Thymus (tissue), 11 donors: ENCODE results near the gene RNF41. TPM values are rescaled to one million over a fixed set of nuclear protein-coding genes. Genes with fewer than 3 reads are reported as not detected.
A peak's percentile ranks its signal among the peaks of the same experiment; 100 is the strongest.

Experiments used
- DNase-seq, 9 donors: peaks; one replicate each; pipeline ENCODE4 v3.0.0-alpha.2; 2013; ENCODE audit warnings: low spot score in 9 of 9, low read depth in 6 of 9, missing footprints in 1 of 9
- H3K27ac ChIP-seq, 2 donors: one replicate each; pipeline ENCODE4 v1.5.1; 2013; ENCODE audit warnings: control low read depth in 1 of 2, low read depth in 1 of 2, low read length in 1 of 2, mild to moderate bottlenecking in 1 of 2, moderate library complexity in 1 of 2
- H3K27me3 ChIP-seq, 2 donors: one replicate each; pipeline ENCODE4 v1.5.1; 2013; ENCODE audit warnings: low read length in 1 of 2; ENCODE audit not compliant: control insufficient read depth in 2 of 2, insufficient read depth in 1 of 2
- H3K36me3 ChIP-seq, 2 donors: one replicate each; pipeline ENCODE4 v1.5.1; 2013; ENCODE audit warnings: low read length in 1 of 2, mild to moderate bottlenecking in 1 of 2, moderate library complexity in 1 of 2; ENCODE audit not compliant: control insufficient read depth in 2 of 2, insufficient read depth in 2 of 2
- H3K4me1 ChIP-seq, 2 donors: one replicate each; pipeline ENCODE4 v1.5.1; 2013; ENCODE audit warnings: low read length in 2 of 2; ENCODE audit not compliant: control insufficient read depth in 2 of 2, insufficient read depth in 2 of 2
- H3K4me3 ChIP-seq, 2 donors: one replicate each; pipeline ENCODE4 v1.5.1; 2013; ENCODE audit warnings: low read length in 2 of 2, control low read depth in 1 of 2, mild to moderate bottlenecking in 1 of 2
- H3K9me3 ChIP-seq, 2 donors: one replicate each; pipeline ENCODE4 v1.5.1; 2013; ENCODE audit warnings: low read length in 1 of 2, mild to moderate bottlenecking in 1 of 2; ENCODE audit not compliant: control insufficient read depth in 2 of 2, insufficient read depth in 1 of 2
- WGBS: extraction: QIAGEN DNeasy Blood & Tissue Kit; methylation state at CpG from one replicate; pipeline ENCODE4 v1.1.7; 2013; 5-methylcytosine and 5-hydroxymethylcytosine counted together
- polyA plus RNA-seq: library from polyadenylated mRNA; stranded (reverse); fragments of 200-250 nt; gene quantifications from one replicate; pipeline ENCODE4 v1.2.3, GENCODE V29; 2013
- total RNA-seq: library from RNA; stranded (reverse); fragments of 120-200 nt; gene quantifications from one replicate; pipeline ENCODE4 v1.2.4, GENCODE V29; 2013
- donor health status: healthy.

RNF41 gene
- total and polyA plus RNA-seq, 2 donors = 18.3 to 26.8 TPM

DNA sequence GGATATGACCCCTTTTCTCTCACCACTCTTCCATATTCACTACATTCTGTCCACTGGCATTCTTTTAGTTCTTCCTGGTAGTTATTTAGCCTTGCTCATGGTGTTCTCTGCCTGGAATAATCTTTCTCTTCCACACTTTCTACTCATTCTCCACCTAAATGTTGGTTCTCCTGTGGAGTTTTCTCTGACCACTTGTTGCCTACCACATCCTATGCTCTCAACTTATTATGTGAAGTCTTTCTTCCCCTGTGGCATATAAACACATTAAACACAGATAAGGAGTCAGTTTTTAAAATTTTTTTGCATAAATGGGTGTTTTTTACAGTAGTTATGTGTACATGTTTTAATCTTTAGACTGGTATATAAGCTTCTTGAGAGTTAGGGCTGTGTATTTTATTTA, 29.1 kb downstream of the RNF41 start:
- no peak for DNase-seq
- H3K4me3 ChIP-seq = no peak overlapping the region
- no peak overlapping the region for H3K27ac ChIP-seq
- no peaks in the 10 kb centered on the region for H3K9me3 ChIP-seq
- peaks cover 0 to 5% of the 10 kb centered on the region in 2 donors for H3K36me3 ChIP-seq
- peaks cover 13 to 18% of the 10 kb centered on the region in 2 donors for H3K4me1 ChIP-seq
- no peaks in the 10 kb centered on the region for H3K27me3 ChIP-seq

DNA sequence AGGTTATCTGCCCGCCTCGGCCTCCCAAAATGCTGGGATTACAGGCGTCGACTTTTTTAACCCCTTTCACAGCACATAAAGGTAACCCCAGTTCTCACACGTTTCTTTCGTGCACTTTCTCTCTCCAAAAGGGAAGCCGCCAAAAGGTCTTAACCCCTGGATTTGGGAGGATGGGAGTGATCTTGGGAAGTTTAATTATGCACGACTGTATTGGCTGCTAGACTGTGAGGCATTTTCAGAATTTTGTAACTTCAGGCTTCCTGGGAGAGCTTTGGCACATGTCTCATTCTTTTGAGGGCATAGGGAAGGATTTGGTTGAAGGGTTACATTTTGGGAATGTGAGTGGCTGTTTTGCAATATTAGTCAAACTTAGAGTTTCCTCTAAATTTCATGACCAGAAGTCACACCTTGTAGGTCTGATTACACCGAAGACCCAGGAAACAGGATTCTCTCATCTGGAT, 31.0 kb downstream of the RNF41 start:
- peak overlapping the region in 1 of 2 donors; percentile 42 for H3K27ac ChIP-seq
- peaks cover 8 to 21% of the 10 kb centered on the region in 2 donors for H3K36me3 ChIP-seq
- no peaks in the 10 kb centered on the region for H3K9me3 ChIP-seq
- H3K4me1 ChIP-seq = peaks cover 20 to 26% of the 10 kb centered on the region in 2 donors
- 44% methylated on average over 9 of the region's 9 CpGs for whole genome bisulfite sequencing
- H3K4me3 ChIP-seq = peak overlapping the region; percentile 93 to 95
- no peaks in the 10 kb centered on the region for H3K27me3 ChIP-seq
- peak in 1 of 9 donors; percentile 10 for DNase-seq

DNA sequence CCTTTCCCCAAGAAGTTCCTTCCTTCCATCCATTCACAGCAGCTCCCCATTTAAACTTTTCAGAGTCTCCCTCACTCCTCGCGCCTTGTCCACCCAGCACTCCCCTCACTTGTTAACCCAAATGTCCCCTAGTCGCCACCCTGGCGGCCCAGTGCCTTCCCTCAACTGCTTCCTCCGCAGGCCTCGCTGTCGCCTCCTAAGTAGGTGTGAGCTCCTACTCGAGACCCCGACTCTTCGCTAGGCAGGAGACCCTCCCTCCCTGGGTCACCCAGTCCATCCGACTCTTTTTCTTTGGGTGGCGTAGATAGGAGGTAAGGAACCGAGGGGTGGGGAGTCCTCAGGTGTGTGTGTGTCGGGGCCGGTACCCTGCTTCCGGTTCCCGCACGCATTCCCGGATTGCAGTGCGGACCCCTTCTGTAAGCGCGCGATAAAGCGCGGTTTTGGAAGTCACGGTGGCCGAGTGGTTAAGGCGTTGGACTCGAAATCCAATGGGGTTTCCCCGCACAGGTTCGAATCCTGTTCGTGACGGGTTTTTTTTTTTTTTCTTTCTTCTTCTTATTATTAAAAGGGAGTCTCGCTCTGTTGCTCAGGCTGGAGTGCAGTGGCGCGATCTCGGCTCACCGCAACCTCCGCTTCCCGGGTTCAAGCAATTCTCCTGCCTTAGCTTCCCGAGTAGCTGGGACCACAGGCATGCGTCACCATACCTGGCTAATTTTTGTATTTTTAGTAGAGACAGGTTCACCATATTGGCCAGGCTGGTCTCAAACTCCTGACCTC, 31.6 kb downstream of the RNF41 start:
- peaks cover 20 to 26% of the 10 kb centered on the region in 2 donors for H3K4me1 ChIP-seq
- 1% methylated on average over 42 of the region's 42 CpGs for WGBS

DNA sequence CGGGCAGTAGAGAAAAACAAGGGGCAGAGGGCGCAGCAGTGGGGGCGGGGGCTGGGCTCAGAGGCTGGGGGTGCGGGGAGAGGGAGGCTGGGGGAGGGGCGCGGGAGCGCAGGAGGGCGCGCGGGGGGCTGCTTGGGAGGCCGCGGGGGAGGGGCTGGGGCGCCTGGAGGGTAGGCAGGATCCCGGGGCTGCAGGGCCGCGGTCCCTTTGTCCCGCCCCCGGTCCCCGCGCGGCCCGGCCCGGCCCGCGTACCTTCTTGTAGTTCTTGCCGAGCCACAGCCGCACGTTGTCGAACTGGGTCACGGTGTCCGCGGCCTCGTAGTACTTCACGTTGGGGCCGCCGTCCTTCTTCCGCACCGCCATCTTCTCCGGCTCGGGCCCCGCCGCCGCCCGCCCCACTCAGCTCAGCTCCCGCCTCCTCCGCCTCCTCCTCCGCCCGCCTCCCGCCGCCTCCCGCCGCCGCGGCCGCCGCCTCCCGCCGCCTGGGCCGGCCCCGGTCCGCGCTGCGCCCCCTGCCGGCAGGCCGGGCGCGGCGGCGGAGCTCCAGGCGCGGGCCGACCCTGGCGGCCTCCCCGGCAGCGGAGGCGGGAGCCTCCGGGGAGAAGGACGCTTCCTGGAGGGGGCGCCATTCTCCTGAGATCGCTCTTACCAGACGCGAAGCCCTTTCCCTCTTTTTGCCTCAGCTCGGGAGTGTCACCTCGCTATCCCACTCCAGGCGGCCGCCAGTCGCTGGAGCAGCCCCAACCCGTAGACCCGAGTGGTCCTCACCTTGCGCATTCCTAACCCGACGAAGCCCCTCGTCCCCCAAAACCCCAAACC, 32.4 kb downstream of the RNF41 start, which contains the start of gene SMARCC2:
SMARCC2 (minus strand) TSS at position 385 of the 819 bp plus-strand sequence; CDS start at position 363, 22 bp downstream.
- Histone ChIP-seq H3K4me3 (peak within 1 kb of the TSS; percentile 93 to 95), H3K4me1 (peaks cover 20 to 26% of the 10 kb centered on the region in 2 donors), H3K27ac (peak within 1 kb of the TSS; percentile 94), H3K27me3 (no peaks in the 10 kb centered on the region), H3K9me3 (no peaks in the 10 kb centered on the region), H3K36me3 (peaks cover 20 to 31% of the 10 kb centered on the region in 2 donors)
- WGBS = under 1% methylated on average over 92 of the region's 93 CpGs
- DNase-seq = peak in 8 of 9 donors; percentile 68 to 90 (median 80)

More for the DNA sequence above, 31.6 kb downstream of the RNF41 start:
- Histone ChIP-seq H3K4me3 (peak overlapping the region; percentile 93 to 95), H3K27me3 (no peaks in the 10 kb centered on the region), H3K27ac (peak overlapping the region; percentile 94), H3K36me3 (peaks cover 12 to 26% of the 10 kb centered on the region in 2 donors), H3K9me3 (no peaks in the 10 kb centered on the region)
- DNase-seq = peak; percentile 61 to 92 (median 73)

DNA sequence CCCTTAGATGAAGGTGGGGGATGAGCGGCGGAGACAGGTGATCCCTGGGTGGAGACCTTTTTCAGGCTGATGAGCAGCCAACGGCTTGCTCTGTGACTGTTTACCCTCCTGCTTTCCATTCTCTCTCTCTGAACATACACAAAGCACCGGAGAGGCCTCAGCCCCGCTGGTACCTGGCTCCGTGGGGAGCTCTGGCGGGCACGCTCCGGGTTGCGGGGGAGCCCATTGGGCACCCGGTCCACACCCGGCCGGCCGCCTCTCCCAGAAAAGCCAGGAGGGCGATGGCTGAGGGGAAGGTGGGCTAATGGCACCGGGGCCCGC, 33.0 kb downstream of the RNF41 start:
- under 1% methylated on average over 17 of the region's 17 CpGs for WGBS
- Histone ChIP-seq H3K36me3 (peaks cover 25 to 35% of the 10 kb centered on the region in 2 donors), H3K27me3 (no peaks in the 10 kb centered on the region), H3K9me3 (no peaks in the 10 kb centered on the region), H3K4me1 (peaks cover 20 to 26% of the 10 kb centered on the region in 2 donors), H3K4me3 (peak overlapping the region; percentile 92 to 95), H3K27ac (peak overlapping the region; percentile 92 to 94)
- DNase-seq = peak in 5 of 9 donors; percentile 13 to 59 (median 38)

DNA sequence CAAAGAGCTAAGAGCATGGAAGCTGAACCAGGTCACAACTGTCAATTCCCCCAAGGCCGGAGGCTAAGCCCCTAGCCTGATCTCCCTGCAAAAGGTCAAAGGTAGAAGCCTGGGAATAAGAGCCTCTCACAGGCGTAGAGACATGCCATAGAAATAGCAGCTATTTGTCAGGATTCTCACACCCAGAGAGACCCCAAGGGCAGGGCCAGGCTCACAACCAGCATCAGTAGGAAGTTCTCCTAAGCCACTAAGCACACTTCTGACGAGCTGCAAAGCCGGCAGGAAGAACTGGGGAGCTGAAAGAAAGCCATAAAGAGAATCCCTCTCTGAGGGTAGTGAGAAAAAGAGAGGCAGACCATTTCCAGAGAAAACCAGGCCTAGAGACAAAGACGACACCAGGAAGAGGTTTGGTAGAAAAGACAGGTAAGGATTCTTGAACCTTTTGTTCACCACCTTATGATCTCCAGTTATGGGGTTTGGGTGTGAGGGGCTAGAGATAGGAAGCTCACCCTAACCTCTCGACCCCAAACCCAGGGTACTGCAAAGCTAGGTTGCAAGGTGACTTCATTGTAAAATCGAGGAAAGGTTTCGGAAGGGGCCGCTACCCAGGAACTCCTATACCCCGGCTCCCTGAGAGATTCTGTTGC, 33.5 kb downstream of the RNF41 start:
- H3K9me3 ChIP-seq = no peaks in the 10 kb centered on the region
- H3K4me3 ChIP-seq = peak overlapping the region; percentile 92 to 95
- peaks cover 28 to 40% of the 10 kb centered on the region in 2 donors for H3K36me3 ChIP-seq
- WGBS = 15% methylated on average over 10 of the region's 10 CpGs
- no peaks in the 10 kb centered on the region for H3K27me3 ChIP-seq
- peaks cover 20 to 26% of the 10 kb centered on the region in 2 donors for H3K4me1 ChIP-seq
- peak overlapping the region; percentile 92 to 94 for H3K27ac ChIP-seq
- DNase-seq = peak in 5 of 9 donors; percentile 12 to 62 (median 28)

DNA sequence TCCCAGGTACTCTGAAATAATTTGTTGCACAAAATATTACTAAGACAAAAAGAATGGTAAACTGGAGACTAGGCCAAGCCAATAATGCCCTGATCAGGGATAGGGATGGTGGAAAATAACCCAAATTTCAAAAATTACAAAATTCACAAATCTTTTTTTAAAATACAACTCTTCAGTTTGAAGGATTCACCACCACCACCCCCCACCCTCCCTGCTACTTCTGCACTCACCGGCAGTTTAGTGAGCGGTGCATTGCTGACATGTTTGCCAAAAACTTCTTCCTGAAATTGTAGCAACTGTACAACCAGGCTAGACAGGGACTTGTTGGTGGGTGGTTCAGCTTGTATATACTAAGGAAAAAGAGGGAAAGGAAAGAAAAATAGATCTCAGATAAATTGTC, 34.8 kb downstream of the RNF41 start:
- Histone ChIP-seq H3K9me3 (no peaks in the 10 kb centered on the region), H3K27me3 (no peaks in the 10 kb centered on the region), H3K4me3 (no peak overlapping the region), H3K4me1 (peaks cover 20 to 26% of the 10 kb centered on the region in 2 donors), H3K27ac (no peak overlapping the region), H3K36me3 (peaks cover 36 to 51% of the 10 kb centered on the region in 2 donors)
- 71% methylated on average over 2 of the region's 2 CpGs for WGBS
- no peak for DNase-seq

DNA sequence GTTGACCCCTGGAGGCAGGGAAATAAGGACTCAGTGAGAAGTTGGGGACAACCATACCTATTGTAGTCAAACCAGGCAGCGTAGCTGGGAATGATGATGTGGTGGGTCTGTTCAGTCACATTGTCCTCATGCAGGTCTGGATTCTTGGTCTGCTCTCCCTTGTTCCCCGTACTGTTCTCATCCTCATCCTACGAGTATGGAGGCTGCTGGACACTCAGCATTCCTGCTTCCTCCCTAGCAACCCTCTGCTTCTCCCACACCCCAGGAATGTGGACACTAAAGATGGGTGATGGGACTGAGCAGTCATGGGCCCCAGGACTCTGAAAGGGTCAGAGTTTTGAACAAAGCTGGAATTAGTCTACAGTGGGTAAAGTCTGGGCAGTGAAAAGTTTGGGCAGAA, 43.4 kb downstream of the RNF41 start:
- Histone ChIP-seq H3K4me3 (no peak overlapping the region), H3K9me3 (no peaks in the 10 kb centered on the region), H3K4me1 (no peaks in the 10 kb centered on the region), H3K36me3 (peaks cover 63 to 91% of the 10 kb centered on the region in 2 donors), H3K27me3 (no peaks in the 10 kb centered on the region), H3K27ac (no peak overlapping the region)
- DNase-seq = no peak
- over 99% methylated on average over 3 of the region's 3 CpGs for WGBS
